ENCODE measurements around the gene PLEKHG7. TPM values are rescaled to one million over a fixed set of nuclear protein-coding genes. Genes with fewer than 3 reads are reported as not detected.
A peak's percentile ranks its signal among the peaks of the same experiment; 100 is the strongest.

Gene PLEKHG7
- total and polyA plus RNA-seq, 2 experiments from 2014 or later: not detected

DNA sequence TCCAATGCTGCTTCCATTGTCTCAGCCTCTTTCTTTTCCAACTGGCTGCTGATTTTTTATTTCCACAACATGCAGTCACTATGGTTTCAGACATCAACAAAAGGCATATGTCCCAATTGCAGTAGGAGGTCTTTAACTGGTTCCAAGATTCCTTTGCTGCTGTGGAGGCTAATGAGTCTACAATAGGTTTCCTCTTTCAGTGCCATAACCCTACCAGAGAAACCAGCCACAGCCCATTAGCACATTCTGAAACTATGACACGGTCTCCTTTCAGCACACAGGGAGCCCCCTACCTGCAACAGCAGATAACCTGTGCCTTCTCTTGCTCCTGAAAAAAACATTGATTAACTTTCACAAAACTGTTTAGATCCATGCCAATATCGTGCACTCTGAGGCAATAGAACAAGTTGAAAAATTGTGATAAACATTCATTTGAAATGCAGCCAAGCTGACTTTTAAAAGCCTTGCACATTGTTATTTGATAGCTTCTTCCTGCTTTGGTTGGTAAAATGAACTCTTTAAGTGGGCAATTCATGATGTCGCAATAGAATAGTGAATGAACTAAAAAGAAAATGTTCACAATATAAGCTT is 32.4 kb downstream of the PLEKHG7 start:
- Histone ChIP-seq H4K20me1 (ENCODE audit: insufficient read depth) (no peaks in the 10 kb centered on the region), H2AFZ (peak overlapping the region; percentile 36; the same call in 1 of the 2 replicates), H3K79me2 (ENCODE audit: insufficient read depth) (no peaks in the 10 kb centered on the region), H3K9ac (peak overlapping the region; percentile 59), H3K9me2 (ENCODE audit: insufficient read depth) (no peaks in the 10 kb centered on the region), H3K4me1 (ENCODE audit: insufficient read depth) (peaks cover 12% of the 10 kb centered on the region), H3F3A (ENCODE audit: insufficient read depth) (0 out of 2 replicates have a peak, but pooled peaks cover 8% of the 10 kb centered on the region), H3K4me2 (ENCODE audit: unreplicated experiment) (peak overlapping the region; percentile 36), H3K27ac (peak overlapping the region; percentile 83), H3K36me3 (ENCODE audit: low read depth) (no peaks in the 10 kb centered on the region), H3K4me3 (0 out of 2 replicates have a peak overlapping the region, but pooled peaks have one; percentile 12), H3K9me3 (ENCODE audit: low read depth) (no peaks in the 10 kb centered on the region), H3K27me3 (replicated peaks; ENCODE audit: insufficient read depth) (no peaks in the 10 kb centered on the region)
- TF ChIP-seq EZH2 (IDR thresholded peaks at IDR 0.05; ENCODE audit: insufficient read depth, poor library complexity, severe bottlenecking): no peak
- no peak for TF ChIP-seq EZH2phosphoT487 (IDR thresholded peaks at IDR 0.05; ENCODE audit: insufficient read depth, low read depth)
- peak; percentile 90 for DNase-seq
- in situ Hi-C loops (cut with MboI): no loop called here
- 35 to 38% methylated on average over 3 of the region's 3 CpGs for WGBS, 2 experiments (ENCODE audit: low coverage in 1 of 2, low lambda C conversion rate in 2 of 2, missing lambda C conversion rate in 2 of 2)

DNA sequence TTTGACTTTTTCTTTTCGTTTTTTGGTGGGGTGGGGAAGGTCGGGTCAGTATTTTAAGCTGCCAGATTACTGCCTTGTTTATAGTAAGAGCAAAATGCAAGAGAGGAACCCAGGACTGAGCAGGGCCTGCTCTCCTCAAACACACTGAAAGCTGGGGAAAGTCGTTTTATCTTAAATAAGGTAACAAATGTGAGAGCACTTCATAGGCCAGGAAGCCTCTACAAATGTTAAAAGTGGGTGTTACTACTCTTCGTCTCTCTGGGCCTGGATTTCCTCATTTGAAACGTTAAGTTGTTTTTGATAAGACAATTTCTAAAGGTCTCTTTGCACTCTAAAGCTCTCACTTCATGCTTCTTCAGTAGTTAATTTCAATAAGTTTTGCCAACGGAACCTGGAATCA is 33.8 kb downstream of the PLEKHG7 start:
- Histone ChIP-seq H3K4me2 (ENCODE audit: unreplicated experiment) (no peak overlapping the region), H3K27me3 (replicated peaks; ENCODE audit: insufficient read depth) (no peaks in the 10 kb centered on the region), H3K36me3 (ENCODE audit: low read depth) (no peaks in the 10 kb centered on the region), H3K9ac (no peak overlapping the region), H3K9me2 (ENCODE audit: insufficient read depth) (no peaks in the 10 kb centered on the region), H3K4me1 (ENCODE audit: insufficient read depth) (peaks cover 12% of the 10 kb centered on the region), H4K20me1 (ENCODE audit: insufficient read depth) (no peaks in the 10 kb centered on the region), H3K27ac (no peak overlapping the region), H3K4me3 (no peak overlapping the region), H3K9me3 (ENCODE audit: low read depth) (no peaks in the 10 kb centered on the region), H2AFZ (no peak overlapping the region), H3K79me2 (ENCODE audit: insufficient read depth) (no peaks in the 10 kb centered on the region), H3F3A (ENCODE audit: insufficient read depth) (0 out of 2 replicates have a peak, but pooled peaks cover 8% of the 10 kb centered on the region)
- in situ Hi-C loops (cut with MboI): no loop called here
- WGBS, 2 experiments (ENCODE audit: low coverage in 1 of 2, low lambda C conversion rate in 2 of 2, missing lambda C conversion rate in 2 of 2): 73% methylated on average over 6 of the region's 6 CpGs
- DNase-seq: no peak
- TF ChIP-seq EZH2phosphoT487 (IDR thresholded peaks at IDR 0.05; ENCODE audit: insufficient read depth, low read depth) (no peak), EZH2 (IDR thresholded peaks at IDR 0.05; ENCODE audit: insufficient read depth, poor library complexity, severe bottlenecking) (no peak)

DNA sequence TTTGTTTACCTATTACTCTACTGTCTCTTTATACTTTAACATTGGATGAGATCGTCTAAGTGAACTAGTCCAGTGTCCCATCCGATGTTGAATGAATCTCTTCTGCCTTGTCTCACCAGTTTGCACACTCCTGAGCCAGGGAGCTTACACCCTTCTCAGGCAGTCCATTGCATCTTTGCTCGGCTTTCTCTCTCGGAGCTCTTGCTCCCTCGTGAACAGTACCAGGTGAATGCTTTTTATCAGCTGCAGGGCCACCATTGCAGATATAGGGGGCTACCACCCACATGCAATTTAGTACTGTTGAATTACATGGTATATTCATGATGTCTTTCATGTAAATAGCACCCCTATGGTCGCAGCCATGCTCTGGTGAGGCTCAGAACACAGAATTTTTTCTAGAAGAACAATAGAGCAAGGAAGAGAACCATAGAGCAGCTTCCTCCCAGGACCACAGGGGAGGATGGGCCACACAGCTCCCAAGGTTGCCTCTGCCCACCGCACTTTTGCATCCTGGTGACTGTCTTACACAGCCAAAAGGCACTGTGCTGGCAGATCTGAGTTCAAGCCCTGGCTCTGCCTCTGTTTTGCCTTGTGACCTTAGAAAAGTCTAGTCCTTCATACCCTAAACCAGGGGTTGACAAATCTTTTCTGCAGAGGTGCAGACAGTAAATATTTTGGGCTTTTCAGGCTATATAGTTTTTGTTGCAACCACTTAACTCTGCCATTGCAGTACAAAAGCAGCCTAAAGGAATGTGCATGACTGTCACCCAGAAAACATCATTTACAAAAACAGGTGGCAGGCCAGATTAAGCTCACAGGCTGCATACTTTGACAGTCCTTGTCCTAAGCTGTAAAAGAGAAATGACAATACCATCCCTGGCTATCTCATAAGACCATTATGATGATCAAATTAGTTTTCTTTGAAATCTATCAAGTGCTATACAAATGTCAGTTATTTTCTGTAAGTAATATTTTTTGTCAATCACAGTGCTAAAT is 35.4 kb downstream of the PLEKHG7 start:
- no peak overlapping the region for H3K4me3 ChIP-seq
- in situ Hi-C loops (cut with MboI): no loop called here
- 0 out of 2 replicates have a peak, but pooled peaks cover 8% of the 10 kb centered on the region for H3F3A ChIP-seq (ENCODE audit: insufficient read depth)
- 83 to 89% methylated on average over 7 of the region's 7 CpGs for WGBS, 2 experiments (ENCODE audit: low coverage in 1 of 2, low lambda C conversion rate in 2 of 2, missing lambda C conversion rate in 2 of 2)
- no peak overlapping the region for H3K4me2 ChIP-seq (ENCODE audit: unreplicated experiment)
- no peaks in the 10 kb centered on the region for H3K79me2 ChIP-seq (ENCODE audit: insufficient read depth)
- no peaks in the 10 kb centered on the region for H3K9me3 ChIP-seq (ENCODE audit: low read depth)
- no peaks in the 10 kb centered on the region for H3K36me3 ChIP-seq (ENCODE audit: low read depth)
- TF ChIP-seq EZH2 (IDR thresholded peaks at IDR 0.05; ENCODE audit: insufficient read depth, poor library complexity, severe bottlenecking) (no peak), EZH2phosphoT487 (IDR thresholded peaks at IDR 0.05; ENCODE audit: insufficient read depth, low read depth) (no peak)
- no peak overlapping the region for H3K27ac ChIP-seq
- no peak overlapping the region for H3K9ac ChIP-seq
- H3K27me3 ChIP-seq (replicated peaks; ENCODE audit: insufficient read depth): no peaks in the 10 kb centered on the region
- H2AFZ ChIP-seq: no peak overlapping the region
- H3K4me1 ChIP-seq (ENCODE audit: insufficient read depth): peaks cover 12% of the 10 kb centered on the region
- DNase-seq: no peak
- no peaks in the 10 kb centered on the region for H3K9me2 ChIP-seq (ENCODE audit: insufficient read depth)
- no peaks in the 10 kb centered on the region for H4K20me1 ChIP-seq (ENCODE audit: insufficient read depth)

DNA sequence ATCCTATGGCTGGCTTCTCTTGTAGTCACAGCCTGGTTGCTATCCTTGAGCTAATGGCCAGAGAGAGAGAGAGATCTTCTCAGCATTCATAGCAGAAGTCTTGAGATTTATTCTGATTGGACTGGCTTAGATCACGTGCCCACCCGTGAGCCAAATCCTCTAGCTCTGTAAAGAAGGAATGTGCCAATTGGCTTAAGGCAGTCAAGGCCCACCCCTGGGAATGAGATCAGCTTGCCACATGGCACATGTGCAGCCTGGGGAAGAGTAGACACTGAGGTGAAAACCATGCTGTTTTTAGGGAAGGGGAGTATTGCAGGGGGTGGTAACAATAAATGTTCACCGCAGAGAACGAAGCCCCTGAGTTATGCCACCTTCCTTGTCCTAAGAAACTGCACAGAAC is 36.3 kb downstream of the PLEKHG7 start:
- in situ Hi-C loops (cut with MboI): no loop called here
- H3K9me3 ChIP-seq (ENCODE audit: low read depth): no peaks in the 10 kb centered on the region
- H3F3A ChIP-seq (ENCODE audit: insufficient read depth): 0 out of 2 replicates have a peak, but pooled peaks cover 8% of the 10 kb centered on the region
- no peak overlapping the region for H3K27ac ChIP-seq
- peak; percentile 26 for DNase-seq
- no peak for TF ChIP-seq EZH2phosphoT487 (IDR thresholded peaks at IDR 0.05; ENCODE audit: insufficient read depth, low read depth)
- no peak for TF ChIP-seq EZH2 (IDR thresholded peaks at IDR 0.05; ENCODE audit: insufficient read depth, poor library complexity, severe bottlenecking)
- no peaks in the 10 kb centered on the region for H3K36me3 ChIP-seq (ENCODE audit: low read depth)
- H3K79me2 ChIP-seq (ENCODE audit: insufficient read depth): no peaks in the 10 kb centered on the region
- no peaks in the 10 kb centered on the region for H3K27me3 ChIP-seq (replicated peaks; ENCODE audit: insufficient read depth)
- no peak overlapping the region for H3K9ac ChIP-seq
- peaks cover 12% of the 10 kb centered on the region for H3K4me1 ChIP-seq (ENCODE audit: insufficient read depth)
- no peak overlapping the region for H3K4me2 ChIP-seq (ENCODE audit: unreplicated experiment)
- no peaks in the 10 kb centered on the region for H4K20me1 ChIP-seq (ENCODE audit: insufficient read depth)
- H3K9me2 ChIP-seq (ENCODE audit: insufficient read depth): no peaks in the 10 kb centered on the region
- no peak overlapping the region for H2AFZ ChIP-seq
- 47 to 49% methylated on average over 4 of the region's 4 CpGs for WGBS, 2 experiments (ENCODE audit: low coverage in 1 of 2, low lambda C conversion rate in 2 of 2, missing lambda C conversion rate in 2 of 2)
- H3K4me3 ChIP-seq: no peak overlapping the region

Data from GM23248 (cell line).